Endothelial cell of umbilical vein (primary cell): Measurements from ENCODE around the gene LYZL1. TPM values are rescaled to one million over a fixed set of nuclear protein-coding genes. Genes with fewer than 3 reads are reported as not detected.

ENCODE experiments used
- BruUV-seq: library from RNA; stranded (reverse); fragments of 400-500 nt; replicated peaks from 2 replicates; lab custom pipeline; 2021; lab: Mats Ljungman, UMichigan
- CTCF ChIA-PET: fragments of 300-600, 350-600 bp; sonication (Branson Sonifier 250); formaldehyde crosslinking; loops from one replicate; lab custom pipeline; 2021; ENCODE audit warnings: antibody characterized with exemption, inconsistent platforms; lab: Charles Lee
- POLR2A ChIA-PET: fragments of 300-600, 350-600 bp; sonication (Branson Sonifier 250); formaldehyde crosslinking; loops from one replicate; lab custom pipeline; 2021; ENCODE audit warnings: antibody characterized with exemption, inconsistent platforms; lab: Charles Lee
- DNase-seq: peaks from one replicate; pipeline ENCODE4 v3.0.0-alpha.2; 2011; ENCODE audit warnings: low read depth, low spot score
- FAIRE-seq: peaks from 2 replicates; lab custom pipeline; 2011; peaks lifted over from hg19 to GRCh38; lab: Jason Lieb, UNC
- H2AFZ ChIP-seq: 2 replicates; pipeline ENCODE4 v1.6.0; 2012; ENCODE audit warnings: low read depth, low read length, control low read depth, inconsistent platforms
- H3K27ac ChIP-seq: 2 replicates; pipeline ENCODE4 v1.5.1; 2011; ENCODE audit warnings: low read depth, mild to moderate bottlenecking, control low read depth, low read length, moderate library complexity; ENCODE audit not compliant: insufficient read depth
- H3K27me3 ChIP-seq, 2 experiments: 2 replicates each; pipeline versions ENCODE4 v1.6.0 to v1.6.1; 2011; ENCODE audit warnings: low read length in 2 of 2, mixed read lengths in 1 of 2; ENCODE audit not compliant: control insufficient read depth in 2 of 2, insufficient read depth in 2 of 2
- H3K36me3 ChIP-seq, 2 experiments: 2 replicates in 1 of 2; 3 replicates in 1 of 2; pipeline ENCODE4 v1.5.1; 2011; ENCODE audit warnings: low read length in 2 of 2, mild to moderate bottlenecking in 1 of 2, moderate library complexity in 1 of 2; ENCODE audit not compliant: control insufficient read depth in 2 of 2, insufficient read depth in 2 of 2; ENCODE audit errors: extremely low read depth in 1 of 2
- H3K4me1 ChIP-seq: 3 replicates; pipeline ENCODE4 v1.5.1; 2011; ENCODE audit warnings: mild to moderate bottlenecking, low read length; ENCODE audit not compliant: control insufficient read depth, insufficient read depth; ENCODE audit errors: extremely low read depth
- H3K4me2 ChIP-seq: 2 replicates; pipeline ENCODE4 v1.6.1; 2011; ENCODE audit warnings: low read length, control low read depth, mixed read lengths; ENCODE audit not compliant: insufficient read depth
- H3K4me3 ChIP-seq, 3 experiments: fragments of 200-600 bp in 1 of 3; sonication (generic), shearing (Covaris generic) in 1 of 3; replicated peaks in 1 of 3; 2 replicates each; pipeline ENCODE4 v1.5.1; 2011 to 2016; ENCODE audit warnings: control low read depth in 3 of 3, low read length in 3 of 3, mild to moderate bottlenecking in 2 of 3, inconsistent platforms in 1 of 3, low read depth in 1 of 3, moderate library complexity in 1 of 3; ENCODE audit not compliant: insufficient read depth in 1 of 3
- H3K79me2 ChIP-seq: 2 replicates; pipeline ENCODE4 v1.6.0; 2012; ENCODE audit warnings: low read length, inconsistent platforms; ENCODE audit not compliant: control insufficient read depth, insufficient read depth
- H3K9ac ChIP-seq: replicated peaks from 2 replicates; pipeline ENCODE3; 2011; ENCODE audit warnings: low read length, control low read depth; ENCODE audit not compliant: insufficient read depth; ENCODE audit errors: extremely low read depth
- H3K9me1 ChIP-seq: replicated peaks from 3 replicates; pipeline ENCODE4 v1.6.0; 2011; ENCODE audit warnings: mild to moderate bottlenecking, low read length; ENCODE audit not compliant: control insufficient read depth, insufficient read depth; ENCODE audit errors: extremely low read depth
- H3K9me3 ChIP-seq: replicated peaks from 2 replicates; pipeline ENCODE4 v1.5.1; 2012; ENCODE audit warnings: low read length, inconsistent platforms; ENCODE audit not compliant: control insufficient read depth, insufficient read depth
- H4K20me1 ChIP-seq: replicated peaks from 2 replicates; pipeline ENCODE3; 2011; ENCODE audit warnings: mild to moderate bottlenecking, low read length; ENCODE audit not compliant: control insufficient read depth, insufficient read depth; ENCODE audit errors: extremely low read depth
- CTCF ChIP-seq, 2 donors: IDR thresholded peaks; 1 replicate in 1 of 2; 2 replicates in 1 of 2; pipeline ENCODE4 v1.5.1; 2011; ENCODE audit warnings: low read length in 2 of 2, mild to moderate bottlenecking in 2 of 2, moderate library complexity in 2 of 2, control low read depth in 1 of 2, inconsistent platforms in 1 of 2, low read depth in 1 of 2; ENCODE audit not compliant: insufficient read depth in 1 of 2; ENCODE audit errors: extremely low read depth in 1 of 2
- EZH2 ChIP-seq: IDR thresholded peaks from 2 replicates; pipeline ENCODE4 v1.6.1; 2012; ENCODE audit warnings: borderline replicate concordance, low read depth, mild to moderate bottlenecking, moderate library complexity, low read length, inconsistent platforms; ENCODE audit not compliant: severe bottlenecking
- GATA2 ChIP-seq: IDR thresholded peaks from 2 replicates; pipeline ENCODE4 v1.7.0; 2011; ENCODE audit warnings: low read depth, mild to moderate bottlenecking, moderate library complexity, mixed read lengths, low read length; ENCODE audit not compliant: insufficient read length, insufficient read depth
- JUN ChIP-seq: IDR thresholded peaks from 2 replicates; pipeline ENCODE4 v1.6.1; 2011; ENCODE audit warnings: borderline replicate concordance, low read depth; ENCODE audit not compliant: insufficient read length, insufficient read depth
- MAX ChIP-seq: IDR thresholded peaks from 2 replicates; pipeline ENCODE4 v1.6.1; 2011; ENCODE audit not compliant: insufficient read depth, insufficient read length
- POLR2A ChIP-seq: IDR thresholded peaks from 2 replicates; pipeline ENCODE4 v1.6.1; 2012; ENCODE audit warnings: low read depth, mild to moderate bottlenecking, control low read depth, low read length
- POLR2AphosphoS5 ChIP-seq: IDR thresholded peaks from 2 replicates; pipeline ENCODE4 v1.6.1; 2012; ENCODE audit warnings: low read depth, mild to moderate bottlenecking, control low read depth, low read length, moderate library complexity; ENCODE audit not compliant: insufficient read depth
- dilution Hi-C: fragments of 300-500 bp; cut with MboI; formaldehyde crosslinking; loops from one replicate; pipeline ENCODE4 v1.15.0; 2019; ENCODE audit warnings: low sequenced_read_pairs; ENCODE audit not compliant: extremely low pct_ligation_motif_present
- intact Hi-C: fragments of 100-400 bp; cut with micrococcal nuclease; formaldehyde crosslinking; loops from one replicate; pipeline ENCODE4 v1.10.0; 2022
- polyA plus RNA-seq, 4 experiments: library from polyadenylated mRNA; depleted of rRNA in 3 of 4; stranded (reverse) in 3 of 4; unstranded in 1 of 4; fragments of >200 nt; gene quantifications; 2 replicates each; pipeline versions ENCODE4 v1.2.1 to v1.2.3, GENCODE V29; 2011 to 2012; ENCODE audit warnings: missing spikeins in 1 of 4
- total RNA-seq: library from RNA; stranded (reverse); gene quantifications from 2 replicates; pipeline ENCODE4 v1.2.3, GENCODE V29; 2021

Gene LYZL1
- total and polyA plus RNA-seq, 2 donors (not counting 3 experiments of a cell fraction or from before 2014, with no cell fraction given): not detected

- Histone ChIP-seq H3K9me1 (no peaks in the 10 kb centered on the region), H3K4me3 (no peak overlapping the region), H3K4me1 (no peaks in the 10 kb centered on the region), H3K36me3 (no peaks in the 10 kb centered on the region), H3K79me2 (no peaks in the 10 kb centered on the region), H3K9me3 (no peaks in the 10 kb centered on the region), H3K9ac (no peak overlapping the region), H4K20me1 (no peaks in the 10 kb centered on the region), H2AFZ (no peak overlapping the region), H3K4me2 (no peak overlapping the region), H3K27ac (no peak overlapping the region), H3K27me3 (peaks cover 3 to 19% of the 10 kb centered on the region in 2 experiments)
- TF ChIP-seq EZH2 (no peak), JUN (no peak), CTCF (IDR thresholded peaks at IDR 0.05; ENCODE audit: extremely low read depth in 1 of 2, insufficient read depth in 1 of 2, low read depth in 1 of 2, low read length in 2 of 2) (no peak), POLR2AphosphoS5 (no peak), GATA2 (no peak), POLR2A (no peak), MAX (no peak)
- no TSS peak for BruUV-seq
- CTCF ChIA-PET: no interaction called here
- dilution Hi-C loops (no loop called here), intact Hi-C loops (no loop called here)
- POLR2A ChIA-PET: no interaction called here
- FAIRE-seq: no peak
- no peak for DNase-seq
Measured at GRCh38 chr10:29297678-29298077, 8.8 kb downstream of the LYZL1 start.
